ENCODE results near the gene TUT4. TPM values are rescaled to one million over a fixed set of nuclear protein-coding genes. Genes with fewer than 3 reads are reported as not detected.

The TUT4 gene
- total RNA-seq, 1 donor from 2014 or later: 139 TPM

DNA sequence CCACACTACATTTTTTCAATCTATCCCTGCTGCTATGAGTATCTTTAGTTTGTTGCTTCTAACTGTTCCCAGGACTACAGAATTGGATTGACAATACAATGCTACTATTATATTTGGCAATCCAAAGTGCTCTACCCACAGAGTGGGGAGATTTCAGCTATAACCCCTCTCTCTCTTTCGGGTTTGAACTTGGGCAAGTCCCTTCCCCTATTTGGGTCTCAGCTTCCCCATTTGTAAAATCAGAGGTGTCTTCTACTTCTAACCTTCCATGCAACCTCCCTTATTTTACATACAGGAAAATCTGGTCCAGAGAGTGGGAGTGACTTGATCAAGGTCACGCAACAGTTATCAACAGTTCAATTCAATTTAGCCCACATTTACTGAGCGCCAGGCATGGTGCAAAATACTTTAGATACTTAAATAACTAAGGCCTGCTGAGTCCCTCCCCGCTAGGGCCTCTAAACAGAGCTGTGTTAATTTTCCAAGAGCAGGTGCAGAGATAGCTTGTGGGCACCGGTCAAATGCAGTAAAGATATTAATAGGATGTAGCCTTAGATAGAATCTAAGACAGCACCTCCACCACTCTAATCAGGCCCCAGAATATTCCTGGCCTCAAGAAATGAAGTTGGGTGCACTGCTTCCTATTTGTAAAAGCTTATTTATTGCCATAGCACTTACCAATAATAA is 39.9 kb upstream of the TUT4 start:
- Mint-ChIP-seq H3K27me3 (peaks cover 7% of the 10 kb centered on the region), H3K9me3 (ENCODE audit: low read depth) (no peaks in the 10 kb centered on the region), H3K36me3 (ENCODE audit: insufficient read depth) (no peaks in the 10 kb centered on the region), H3K27ac (no peak overlapping the region), H3K4me3 (ENCODE audit: low read depth) (no peak overlapping the region), H3K4me1 (ENCODE audit: low read depth) (peaks cover 6% of the 10 kb centered on the region)
- DNase-seq (ENCODE audit: low spot score, unreplicated experiment): no peak
- TF ChIP-seq, protein P1, sequence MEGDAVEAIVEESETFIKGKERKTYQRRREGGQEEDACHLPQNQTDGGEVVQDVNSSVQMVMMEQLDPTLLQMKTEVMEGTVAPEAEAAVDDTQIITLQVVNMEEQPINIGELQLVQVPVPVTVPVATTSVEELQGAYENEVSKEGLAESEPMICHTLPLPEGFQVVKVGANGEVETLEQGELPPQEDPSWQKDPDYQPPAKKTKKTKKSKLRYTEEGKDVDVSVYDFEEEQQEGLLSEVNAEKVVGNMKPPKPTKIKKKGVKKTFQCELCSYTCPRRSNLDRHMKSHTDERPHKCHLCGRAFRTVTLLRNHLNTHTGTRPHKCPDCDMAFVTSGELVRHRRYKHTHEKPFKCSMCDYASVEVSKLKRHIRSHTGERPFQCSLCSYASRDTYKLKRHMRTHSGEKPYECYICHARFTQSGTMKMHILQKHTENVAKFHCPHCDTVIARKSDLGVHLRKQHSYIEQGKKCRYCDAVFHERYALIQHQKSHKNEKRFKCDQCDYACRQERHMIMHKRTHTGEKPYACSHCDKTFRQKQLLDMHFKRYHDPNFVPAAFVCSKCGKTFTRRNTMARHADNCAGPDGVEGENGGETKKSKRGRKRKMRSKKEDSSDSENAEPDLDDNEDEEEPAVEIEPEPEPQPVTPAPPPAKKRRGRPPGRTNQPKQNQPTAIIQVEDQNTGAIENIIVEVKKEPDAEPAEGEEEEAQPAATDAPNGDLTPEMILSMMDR (IDR thresholded peaks at IDR 0.05; ENCODE audit: unreplicated experiment): no peak

DNA sequence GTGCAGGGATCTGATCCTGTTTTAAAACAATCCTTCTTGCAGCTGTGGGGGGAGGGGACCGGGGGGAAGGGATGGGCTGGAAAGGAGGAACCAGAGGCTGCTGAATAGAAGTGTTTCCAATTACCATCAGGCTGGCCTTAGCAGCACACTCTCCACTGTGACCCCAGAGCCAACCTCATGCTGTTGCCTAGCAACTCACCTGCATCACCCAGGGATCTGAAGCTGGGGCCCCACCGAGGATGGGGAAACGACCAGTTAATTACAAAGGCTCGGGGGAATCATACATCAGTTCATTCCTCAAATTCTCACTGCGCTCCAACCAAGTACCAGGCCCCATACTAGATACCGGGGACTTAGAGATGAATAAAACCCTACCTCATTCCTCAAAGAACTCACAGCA is 37.4 kb upstream of the TUT4 start:
- H3K36me3 Mint-ChIP-seq (ENCODE audit: insufficient read depth): no peaks in the 10 kb centered on the region
- no peak overlapping the region for H3K27ac Mint-ChIP-seq
- H3K4me3 Mint-ChIP-seq (ENCODE audit: low read depth): no peak overlapping the region
- H3K9me3 Mint-ChIP-seq (ENCODE audit: low read depth): no peaks in the 10 kb centered on the region
- no peak for DNase-seq (ENCODE audit: low spot score, unreplicated experiment)
- TF ChIP-seq, protein P1 (IDR thresholded peaks at IDR 0.05; ENCODE audit: unreplicated experiment): no peak
- H3K27me3 Mint-ChIP-seq: peaks cover 3% of the 10 kb centered on the region
- H3K4me1 Mint-ChIP-seq (ENCODE audit: low read depth): peaks cover 6% of the 10 kb centered on the region

DNA sequence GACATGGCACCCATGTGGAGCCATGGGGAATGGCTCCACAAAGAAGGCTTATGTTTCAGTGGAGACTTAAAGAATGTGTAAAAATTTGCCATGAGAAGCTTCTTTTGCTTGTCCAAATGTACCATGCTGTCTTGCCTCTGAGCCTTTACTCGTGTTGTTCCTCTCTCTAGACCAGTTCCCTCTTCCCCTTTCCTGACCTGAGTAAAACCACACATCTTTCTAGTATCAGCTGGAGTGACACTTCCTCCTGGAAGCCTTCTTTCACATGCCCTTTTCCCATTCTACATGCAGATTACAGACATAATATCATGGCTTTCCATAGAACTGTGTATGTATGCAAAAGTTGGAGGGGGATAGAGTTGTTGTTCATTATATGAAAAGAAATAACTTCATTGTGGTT is 35.6 kb upstream of the TUT4 start:
- Mint-ChIP-seq H3K4me1 (ENCODE audit: low read depth) (peaks cover 6% of the 10 kb centered on the region), H3K4me3 (ENCODE audit: low read depth) (no peak overlapping the region), H3K9me3 (ENCODE audit: low read depth) (no peaks in the 10 kb centered on the region), H3K36me3 (ENCODE audit: insufficient read depth) (no peaks in the 10 kb centered on the region), H3K27ac (no peak overlapping the region), H3K27me3 (no peaks in the 10 kb centered on the region)
- no peak for DNase-seq (ENCODE audit: low spot score, unreplicated experiment)
- TF ChIP-seq, protein P1 (IDR thresholded peaks at IDR 0.05; ENCODE audit: unreplicated experiment): no peak

DNA sequence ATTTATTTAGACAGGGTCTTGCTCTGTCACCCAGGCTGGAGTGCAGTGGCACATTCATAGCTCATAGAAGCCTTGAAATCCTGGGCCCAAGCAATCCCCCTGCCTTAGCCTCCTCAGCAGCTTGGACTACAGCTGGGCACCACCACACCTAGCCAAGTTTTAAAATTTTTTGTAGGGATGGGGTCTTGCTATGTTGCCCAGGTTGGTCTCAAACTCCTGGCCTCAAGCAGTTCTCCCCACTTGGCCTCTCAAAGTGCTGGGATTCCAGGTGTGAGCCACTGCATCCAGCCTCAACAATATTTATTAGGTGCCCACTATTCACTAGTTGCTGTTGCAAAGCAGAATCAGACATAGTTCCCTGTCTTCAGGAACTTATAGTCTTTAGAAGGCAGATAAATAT is 35.1 kb upstream of the TUT4 start:
- H3K27ac Mint-ChIP-seq: no peak overlapping the region
- H3K36me3 Mint-ChIP-seq (ENCODE audit: insufficient read depth): no peaks in the 10 kb centered on the region
- no peak for DNase-seq (ENCODE audit: low spot score, unreplicated experiment)
- TF ChIP-seq, protein P1 (IDR thresholded peaks at IDR 0.05; ENCODE audit: unreplicated experiment): no peak
- H3K4me3 Mint-ChIP-seq (ENCODE audit: low read depth): no peak overlapping the region
- no peaks in the 10 kb centered on the region for H3K27me3 Mint-ChIP-seq
- peaks cover 6% of the 10 kb centered on the region for H3K4me1 Mint-ChIP-seq (ENCODE audit: low read depth)
- no peaks in the 10 kb centered on the region for H3K9me3 Mint-ChIP-seq (ENCODE audit: low read depth)

DNA sequence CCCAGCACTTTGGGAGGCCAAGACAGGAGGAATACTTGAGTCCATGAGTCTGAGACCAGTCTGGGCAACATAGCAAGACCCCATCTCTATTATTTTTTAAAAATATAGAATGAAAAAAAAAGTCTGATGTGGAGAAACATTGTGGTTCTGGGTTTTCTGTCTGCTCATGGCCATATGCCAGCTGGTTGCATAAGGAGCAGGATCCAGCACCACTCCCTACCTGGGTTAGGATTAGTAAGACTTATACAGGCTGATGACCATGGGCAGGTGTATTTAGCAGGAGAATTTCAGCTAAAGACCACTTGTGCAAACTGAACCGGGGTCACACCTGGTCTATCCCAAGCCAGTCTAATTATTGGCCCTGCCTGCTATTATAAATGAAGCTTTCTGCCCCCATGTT is 32.6 kb upstream of the TUT4 start:
- Mint-ChIP-seq H3K36me3 (ENCODE audit: insufficient read depth) (no peaks in the 10 kb centered on the region), H3K9me3 (ENCODE audit: low read depth) (no peaks in the 10 kb centered on the region), H3K27ac (no peak overlapping the region), H3K4me3 (ENCODE audit: low read depth) (no peak overlapping the region), H3K4me1 (ENCODE audit: low read depth) (peaks cover 3% of the 10 kb centered on the region), H3K27me3 (no peaks in the 10 kb centered on the region)
- TF ChIP-seq, protein P1 (IDR thresholded peaks at IDR 0.05; ENCODE audit: unreplicated experiment): no peak
- DNase-seq (ENCODE audit: low spot score, unreplicated experiment): no peak

Measured in progenitor cell of endocrine pancreas (in vitro differentiated cells).